Measurements from ENCODE around the gene NFATC4.

DNA sequence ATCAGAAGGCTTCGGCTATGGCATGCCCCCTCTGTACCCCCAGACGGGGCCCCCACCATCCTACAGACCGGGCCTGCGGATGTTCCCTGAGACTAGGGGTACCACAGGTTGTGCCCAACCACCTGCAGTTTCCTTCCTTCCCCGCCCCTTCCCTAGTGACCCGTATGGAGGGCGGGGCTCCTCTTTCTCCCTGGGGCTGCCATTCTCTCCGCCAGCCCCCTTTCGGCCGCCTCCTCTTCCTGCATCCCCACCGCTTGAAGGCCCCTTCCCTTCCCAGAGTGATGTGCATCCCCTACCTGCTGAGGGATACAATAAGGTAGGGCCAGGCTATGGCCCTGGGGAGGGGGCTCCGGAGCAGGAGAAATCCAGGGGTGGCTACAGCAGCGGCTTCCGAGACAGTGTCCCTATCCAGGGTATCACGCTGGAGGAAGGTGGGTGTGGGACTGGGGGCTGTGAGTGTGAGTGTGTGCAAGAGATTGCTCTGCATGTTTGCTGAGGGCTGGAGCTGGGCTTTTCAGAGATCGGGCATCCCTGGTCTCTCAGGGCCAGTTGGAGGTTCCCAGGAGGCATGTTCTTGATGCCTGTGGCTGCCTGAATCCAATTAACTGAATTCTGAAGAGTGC, 8.6 kb downstream of the NFATC4 start:
- TF ChIP-seq EZH2 (IDR thresholded peaks at IDR 0.05; ENCODE audit: insufficient read depth, poor library complexity, severe bottlenecking): no peak
- no peak for TF ChIP-seq EZH2phosphoT487 (IDR thresholded peaks at IDR 0.05; ENCODE audit: insufficient read depth, low read depth)
